Gastrocnemius medialis (tissue), 4 donors: Measurements from ENCODE around the gene PTPRB.

ENCODE experiments used
- CTCF ChIP-seq, 5 experiments: fragments of 450-650 bp in 3 of 5; fragments of 200-600 bp in 2 of 5; sonication (generic) in 2 of 5; IDR thresholded peaks in 4 of 5; conservative IDR thresholded peaks in 1 of 5; 1 replicate in 4 of 5; 2 replicates in 1 of 5; pipeline ENCODE4 v1.5.1; 2016 to 2019; ENCODE audit warnings: antibody characterized with exemption in 5 of 5, mild to moderate bottlenecking in 3 of 5, moderate library complexity in 3 of 5
- POLR2A ChIP-seq, 2 donors: fragments of 450-650 bp; IDR thresholded peaks; one replicate each; pipeline ENCODE4 v1.6.1; 2017; ENCODE audit warnings: antibody characterized with exemption in 2 of 2, mild to moderate bottlenecking in 2 of 2, moderate library complexity in 2 of 2

GRCh38 chr12:70686299-70686698 is 49.1 kb upstream of the PTPRB start:
- TF ChIP-seq POLR2A (IDR thresholded peaks at IDR 0.05) (no peak), CTCF (IDR thresholded peaks at IDR 0.05 in 4 of 5, conservative IDR thresholded peaks at IDR 0.05 in 1 of 5) (no peak)
